ENCODE data around the gene MGME1. TPM values are rescaled to one million over a fixed set of nuclear protein-coding genes. Genes with fewer than 3 reads are reported as not detected.
A peak's percentile ranks its signal among the peaks of the same experiment; 100 is the strongest.

Gene MGME1
- total and polyA plus RNA-seq, 9 of the 15 experiments (the other 6 are each of a cell fraction or from before 2014, with no cell fraction given) = 13.4 to 45.1 (median 30.6) TPM

- TF ChIP-seq ZBTB7A (IDR thresholded peaks at IDR 0.05; ENCODE audit: borderline replicate concordance, control insufficient read depth, low read depth, low read length) = no peak
- TF ChIP-seq BRD4 (IDR thresholded peaks at IDR 0.05) = 0 out of 2 replicates have a peak, but pooled peaks have one; percentile 2
- TF ChIP-seq ZBTB17 (CRISPR knock-in tag; IDR thresholded peaks at IDR 0.05) = 0 out of 2 replicates have a peak, but pooled peaks have one; percentile 40
- TF ChIP-seq ZKSCAN8 (CRISPR knock-in tag; IDR thresholded peaks at IDR 0.05) = no peak
- peak; percentile 69 for TF ChIP-seq HMBOX1 (IDR thresholded peaks at IDR 0.05)
- TF ChIP-seq ZNF592 (IDR thresholded peaks at IDR 0.05) = peak; percentile 53; the same call in 1 of the 2 replicates
- TF ChIP-seq ZNF644 (tag; IDR thresholded peaks at IDR 0.05; ENCODE audit: low read depth) = no peak
- peak; percentile 46; the same call in 1 of the 2 replicates for TF ChIP-seq EP300 (IDR thresholded peaks at IDR 0.05; ENCODE audit: low read length)
- peak; percentile 53 for TF ChIP-seq NUFIP1 (IDR thresholded peaks at IDR 0.05; ENCODE audit: partially characterized antibody)
- TF ChIP-seq POLR2B (IDR thresholded peaks at IDR 0.05; ENCODE audit: low read depth, partially characterized antibody) = peak; percentile 46
- TF ChIP-seq ZFP30 (CRISPR knock-in tag; IDR thresholded peaks at IDR 0.05; ENCODE audit: borderline replicate concordance) = no peak
- TF ChIP-seq CHD1 (IDR thresholded peaks at IDR 0.05; ENCODE audit: low read length) = peak; percentile 28
- TF ChIP-seq RNF2 (IDR thresholded peaks at IDR 0.05) = peak; percentile 48; the same call in 1 of the 2 replicates
- no peak for TF ChIP-seq SAP30 (IDR thresholded peaks at IDR 0.05; ENCODE audit: borderline replicate concordance, insufficient read depth, low read depth, low read length, poor library complexity, severe bottlenecking)
- peak; percentile 45 for TF ChIP-seq POLR2A (conservative IDR thresholded peaks at IDR 0.05)
- no peak for TF ChIP-seq CEBPG (CRISPR knock-in tag; IDR thresholded peaks at IDR 0.05)
- peak in 1 of 2 experiments; percentile 65; a peak in 2 of 4 replicates for TF ChIP-seq CEBPG (tag; conservative IDR thresholded peaks at IDR 0.05 in 1 of 2, IDR thresholded peaks at IDR 0.05 in 1 of 2)
- TF ChIP-seq RCOR1 (IDR thresholded peaks at IDR 0.05; ENCODE audit: borderline replicate concordance in 1 of 2, low read depth in 2 of 2, low read length in 2 of 2) = peak in 1 of 2 experiments; percentile 89; a peak in 2 of 4 replicates
- TF ChIP-seq POLR2AphosphoS5 (IDR thresholded peaks at IDR 0.05; ENCODE audit: control insufficient read depth, insufficient read depth, low read depth, low read length) = no peak
- no peak for TF ChIP-seq ETV5 (CRISPR knock-in tag; IDR thresholded peaks at IDR 0.05; ENCODE audit: low read depth)
- TF ChIP-seq POLR2AphosphoS2 (IDR thresholded peaks at IDR 0.05; ENCODE audit: low read length) = 0 out of 2 replicates have a peak, but pooled peaks have one; percentile 10
- 0 out of 2 replicates have a peak, but pooled peaks have one; percentile 21 for TF ChIP-seq EP400 (IDR thresholded peaks at IDR 0.05)
Observed at GRCh38 chr20:17965042-17965697, 3.6 kb upstream of the MGME1 start (continued).
